ENCODE data around the gene DSC1. TPM values are rescaled to one million over a fixed set of nuclear protein-coding genes. Genes with fewer than 3 reads are reported as not detected.

DSC1 gene
- polyA plus RNA-seq, 3 donors: 2.0 to 3.0 (median 2.0) TPM

DNA sequence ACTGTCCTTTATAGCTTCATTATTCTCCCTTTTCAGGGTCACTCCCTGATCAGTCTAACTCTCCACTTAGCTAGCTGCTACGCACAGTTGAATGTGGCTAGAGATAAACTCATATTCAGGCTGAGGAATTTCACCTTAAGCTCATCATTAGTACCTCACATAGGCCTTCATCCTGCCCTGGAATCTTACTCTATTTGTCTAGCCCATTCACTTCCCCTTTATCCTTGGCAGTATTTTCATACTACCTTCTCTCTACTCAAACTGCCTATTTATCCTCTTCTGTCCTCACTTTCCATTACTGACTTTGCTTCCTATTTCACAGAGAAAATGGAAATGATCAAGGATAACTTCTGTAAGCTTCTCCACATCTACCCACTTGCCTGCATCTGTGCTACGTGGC, 49.9 kb downstream of the DSC1 start:
- no peak for DNase-seq (ENCODE audit: low read depth in 3 of 3, low spot score in 2 of 3)

DNA sequence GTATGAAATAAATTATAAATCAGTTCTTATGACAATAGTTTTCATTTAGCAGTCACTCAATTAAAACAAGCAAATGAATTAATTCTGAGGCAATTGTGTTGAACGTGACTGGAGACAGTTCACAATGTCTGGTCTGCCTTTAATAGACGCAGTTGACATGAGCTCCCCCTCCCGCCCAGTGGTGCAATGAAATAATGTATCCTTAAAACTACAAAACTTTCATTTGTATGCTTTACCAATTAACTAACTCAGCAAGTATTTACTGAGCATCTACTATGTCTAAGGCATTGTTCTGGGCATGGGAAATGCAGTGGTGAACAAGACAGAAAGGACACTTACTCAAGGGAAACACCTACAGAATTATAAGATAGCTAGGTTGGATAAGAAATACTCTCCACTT, 56.9 kb downstream of the DSC1 start:
- DNase-seq (ENCODE audit: low read depth in 3 of 3, low spot score in 2 of 3): no peak

DNA sequence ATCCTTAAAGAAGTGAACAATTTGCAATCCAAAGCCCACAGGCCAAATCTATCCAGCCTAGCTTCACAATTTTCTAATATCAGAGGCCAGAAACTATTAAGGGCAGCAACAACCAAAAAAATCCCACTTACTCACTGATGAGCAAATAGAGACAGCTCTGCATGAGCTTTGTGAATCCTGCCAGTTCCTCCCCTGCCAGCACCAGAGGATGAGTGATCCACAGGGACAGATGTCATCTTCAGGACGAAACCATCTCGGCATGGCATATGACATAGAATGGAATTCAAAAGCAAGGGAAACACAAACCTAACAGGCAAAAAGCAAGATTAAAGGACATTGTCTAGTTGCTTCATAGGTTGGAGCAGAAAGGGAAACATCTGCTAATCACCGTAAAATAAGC, 58.2 kb downstream of the DSC1 start:
- DNase-seq (ENCODE audit: low read depth in 3 of 3, low spot score in 2 of 3): no peak

DNA sequence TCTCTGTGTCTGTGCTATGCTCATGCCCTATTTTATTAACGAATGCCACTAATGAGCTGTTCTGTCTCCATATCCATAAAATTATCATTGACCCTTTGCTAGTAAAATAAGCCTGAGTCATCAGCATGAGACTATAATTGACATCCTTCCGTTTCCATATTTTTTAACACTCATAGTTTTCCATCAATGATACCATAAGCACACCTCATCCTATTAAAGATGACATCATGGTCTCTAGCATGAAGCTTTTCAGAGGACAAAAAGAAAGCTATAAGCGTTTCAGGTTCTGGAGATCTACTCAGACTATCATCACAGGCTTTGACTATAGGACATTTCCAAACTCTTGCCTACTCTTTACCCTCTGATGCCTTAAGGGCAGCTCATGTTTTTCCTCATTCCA, 59.2 kb downstream of the DSC1 start:
- DNase-seq (ENCODE audit: low read depth in 3 of 3, low spot score in 2 of 3): no peak

DNA sequence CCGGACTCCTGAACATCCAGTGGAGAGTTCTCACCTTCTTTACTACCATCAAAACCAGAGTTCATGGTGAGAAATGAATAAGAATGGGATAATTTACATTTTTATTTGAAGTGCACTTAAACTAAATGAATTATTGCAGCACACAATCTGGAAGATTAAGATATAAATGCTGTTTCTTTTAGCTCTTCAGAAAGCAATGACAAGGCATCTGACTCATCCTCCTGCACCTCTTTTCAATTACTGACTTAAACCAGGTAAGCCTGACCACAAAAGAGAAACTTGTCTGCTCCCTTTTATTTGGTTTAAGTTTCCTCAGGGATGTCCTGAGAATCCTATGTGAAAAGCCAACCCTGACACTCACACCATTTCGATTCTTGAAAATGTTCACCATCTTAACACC, 59.7 kb downstream of the DSC1 start:
- DNase-seq (ENCODE audit: low read depth in 3 of 3, low spot score in 2 of 3): no peak

DNA sequence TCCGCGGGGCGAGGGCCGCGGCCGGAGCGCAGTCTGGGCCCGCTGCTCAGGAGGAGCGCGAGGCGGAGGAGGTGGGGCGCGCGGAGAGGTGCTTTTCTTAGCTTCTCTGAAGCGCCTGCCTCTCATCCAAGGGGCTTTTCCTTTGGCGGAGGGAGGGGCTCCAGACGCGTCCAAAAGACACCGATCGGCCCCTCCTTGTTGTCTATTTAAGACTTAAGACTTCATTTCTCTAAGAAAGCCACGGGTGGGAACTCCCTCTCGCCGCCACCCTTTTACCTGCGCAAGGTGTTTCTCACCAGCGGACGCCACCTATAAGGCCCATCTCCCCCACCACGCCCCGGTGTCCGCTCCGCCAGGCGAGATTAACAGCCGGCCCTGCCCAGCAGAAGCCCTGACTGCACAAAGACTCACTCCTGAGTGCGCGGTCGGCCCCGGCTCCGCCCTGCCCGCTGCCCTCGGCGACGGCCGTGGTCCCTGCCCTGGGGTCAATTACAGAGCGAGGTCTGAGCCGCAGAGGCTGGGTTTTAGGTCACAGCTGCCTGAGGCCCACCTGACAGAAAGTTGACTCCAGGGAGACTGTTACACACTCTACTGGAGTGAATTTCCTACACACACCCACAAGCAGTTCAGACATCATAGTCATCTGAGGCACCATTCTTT, 60.5 kb downstream of the DSC1 start, which contains the start of gene DSC2:
TSS of gene DSC2 (minus strand) at position 397 of the 660 bp plus-strand sequence. CDS start 450 bp downstream, outside the sequence.
- peak in 2 of 3 donors; percentile 18 to 29 for DNase-seq (ENCODE audit: low read depth in 3 of 3, low spot score in 2 of 3)

DNA sequence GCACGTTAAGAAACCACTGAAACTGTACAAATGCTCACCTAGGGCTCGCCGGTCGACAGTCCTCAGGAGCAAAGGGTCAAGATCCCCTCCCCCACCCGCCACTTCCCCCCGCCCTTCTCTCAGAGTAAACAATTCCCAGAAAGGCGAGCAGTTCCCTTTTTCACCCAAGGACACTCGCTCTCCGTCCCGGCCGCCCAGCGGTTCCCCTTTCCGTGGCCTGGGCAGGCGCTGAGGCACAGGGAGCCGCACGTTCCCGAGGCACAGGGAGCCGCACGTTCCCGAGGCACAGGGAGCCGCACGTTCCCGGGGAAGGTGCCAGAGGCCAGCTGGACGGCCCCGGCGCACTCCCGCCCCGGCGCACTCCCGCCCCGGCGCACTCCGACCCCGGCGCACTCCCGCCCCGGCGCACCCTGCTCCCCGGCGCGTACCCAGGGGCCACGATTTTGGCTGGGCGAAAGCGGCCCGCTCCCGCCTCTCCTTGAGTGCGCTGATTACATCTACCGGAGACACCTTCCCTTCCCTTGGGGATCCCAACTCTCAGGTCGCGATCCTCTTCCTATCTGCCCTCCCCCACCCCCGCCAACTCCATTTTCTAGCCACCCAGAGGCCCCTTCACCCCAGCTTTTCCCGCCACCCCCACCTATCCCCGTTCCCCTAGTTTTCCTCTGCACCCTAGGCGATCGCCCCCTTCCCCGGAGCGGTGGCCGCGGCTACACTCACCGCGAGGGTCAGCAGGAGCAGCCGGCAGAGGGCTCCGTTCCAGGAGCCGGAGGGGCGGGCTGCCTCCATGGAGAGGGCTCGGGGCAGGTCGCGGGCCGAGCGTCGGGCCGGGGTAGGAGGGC, 61.3 kb downstream of the DSC1 start:
- DNase-seq (ENCODE audit: low read depth in 3 of 3, low spot score in 2 of 3): peak in 2 of 3 donors; percentile 17 to 29

DNA sequence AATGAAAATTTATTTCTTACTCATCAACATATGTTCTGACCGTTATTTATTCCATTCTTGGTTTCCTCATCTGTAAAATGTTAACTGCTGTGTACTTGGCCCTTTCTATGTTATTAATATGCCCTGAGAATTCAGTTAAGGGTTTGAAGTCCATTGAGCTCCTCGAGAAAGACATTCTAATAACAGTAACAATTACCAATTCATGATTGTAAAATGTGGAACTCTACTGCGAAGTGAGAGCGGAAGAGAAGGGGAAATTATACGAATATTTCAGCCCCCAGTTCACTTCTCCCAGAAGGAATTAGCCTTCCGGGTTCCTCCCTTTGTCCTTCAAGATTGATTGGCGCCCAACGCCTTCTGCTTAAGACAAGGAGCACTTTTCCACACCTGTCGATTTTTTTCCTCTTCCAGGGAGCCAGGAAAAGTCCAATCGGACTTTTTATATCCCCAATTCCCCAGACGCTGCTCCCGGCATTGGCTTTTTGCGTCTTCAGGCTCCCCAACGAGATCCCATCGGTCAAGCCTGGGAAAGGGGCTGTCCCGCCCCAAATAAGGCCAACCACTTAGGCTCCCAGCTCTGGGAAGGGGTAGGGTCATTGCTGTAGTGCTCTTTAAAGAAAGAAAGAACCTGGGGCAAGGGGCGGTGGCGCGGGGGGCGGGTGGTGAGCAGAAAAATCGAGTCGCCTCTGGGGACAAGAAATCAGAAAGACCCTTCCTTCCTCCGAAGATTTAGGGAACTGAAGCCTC, 62.0 kb downstream of the DSC1 start:
- DNase-seq (ENCODE audit: low read depth in 3 of 3, low spot score in 2 of 3): peak in 2 of 3 donors; percentile 8 to 15

DNA sequence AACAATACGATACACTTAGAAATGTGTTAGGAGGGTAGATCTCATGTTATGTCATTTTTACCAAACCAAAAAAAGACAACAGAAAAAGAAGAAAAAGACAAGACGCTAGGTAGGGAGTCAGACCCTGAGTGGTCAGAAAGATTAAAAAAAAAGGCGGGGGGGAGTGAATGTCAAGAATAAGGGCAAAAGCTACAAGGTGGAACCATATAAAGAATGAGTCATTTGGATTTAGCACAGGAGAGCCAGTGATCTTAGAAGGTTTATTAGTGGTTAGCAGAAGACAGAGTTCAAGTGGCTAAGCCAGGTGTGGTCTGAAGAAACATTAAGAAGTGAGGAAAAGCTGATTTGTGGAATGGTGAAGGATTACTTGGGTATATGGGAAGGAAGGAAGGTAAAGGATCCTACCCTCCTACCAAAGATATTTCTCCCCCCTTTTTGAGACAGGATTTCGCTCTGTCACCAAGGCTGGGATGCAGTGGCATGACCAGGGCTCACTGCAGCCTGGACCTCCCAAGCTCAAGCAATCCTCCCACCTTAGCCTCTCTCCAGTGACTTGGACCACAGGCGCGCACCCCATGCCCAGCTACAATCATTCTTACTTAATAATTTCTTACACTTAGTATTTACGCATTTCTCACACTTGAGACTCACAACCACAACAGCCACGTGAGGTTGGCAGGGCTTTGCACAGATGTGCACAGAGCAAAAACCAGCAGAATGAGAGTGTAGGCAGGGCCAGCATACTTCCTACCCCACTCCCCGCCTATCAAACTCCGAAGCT, 63.0 kb downstream of the DSC1 start:
- no peak for DNase-seq (ENCODE audit: low read depth in 3 of 3, low spot score in 2 of 3)

DNA sequence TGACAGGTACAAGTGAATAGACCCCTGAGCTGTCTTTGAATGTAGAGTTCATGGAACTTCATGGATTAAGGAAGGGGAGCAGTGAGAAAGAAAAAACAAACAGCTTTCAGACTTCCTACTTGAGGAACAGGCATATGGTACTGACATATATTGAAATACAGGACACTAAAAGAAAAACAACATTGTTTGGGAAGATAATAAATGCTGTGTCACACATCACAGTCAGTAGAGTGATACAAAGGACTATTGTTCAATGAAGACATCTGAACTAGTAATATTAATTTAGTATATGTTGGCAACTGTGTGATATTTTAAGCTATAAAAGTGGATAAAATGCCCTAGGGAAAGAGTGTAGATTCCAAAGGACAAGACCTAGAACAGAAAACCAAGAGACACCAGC, 63.8 kb downstream of the DSC1 start:
- DNase-seq (ENCODE audit: low read depth in 3 of 3, low spot score in 2 of 3): no peak

DNA sequence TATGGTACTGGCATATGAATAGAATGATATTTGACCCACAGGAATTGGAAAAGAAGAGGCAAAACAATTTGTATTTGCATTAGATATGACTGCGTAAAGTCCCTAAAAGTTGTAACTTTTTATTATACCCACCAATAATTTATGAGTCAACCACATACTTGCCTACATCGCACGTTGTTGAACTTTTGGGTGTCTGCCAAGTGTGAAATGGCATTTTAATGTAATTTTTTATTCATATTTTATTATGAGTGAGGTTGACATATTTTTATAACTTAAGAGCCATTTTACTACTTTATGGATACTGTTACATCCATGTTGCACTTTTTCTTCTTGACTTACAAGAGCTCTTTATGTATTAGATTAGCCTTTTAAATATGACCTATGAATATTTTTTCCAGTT, 65.0 kb downstream of the DSC1 start:
- DNase-seq (ENCODE audit: low read depth in 3 of 3, low spot score in 2 of 3): no peak

DNA sequence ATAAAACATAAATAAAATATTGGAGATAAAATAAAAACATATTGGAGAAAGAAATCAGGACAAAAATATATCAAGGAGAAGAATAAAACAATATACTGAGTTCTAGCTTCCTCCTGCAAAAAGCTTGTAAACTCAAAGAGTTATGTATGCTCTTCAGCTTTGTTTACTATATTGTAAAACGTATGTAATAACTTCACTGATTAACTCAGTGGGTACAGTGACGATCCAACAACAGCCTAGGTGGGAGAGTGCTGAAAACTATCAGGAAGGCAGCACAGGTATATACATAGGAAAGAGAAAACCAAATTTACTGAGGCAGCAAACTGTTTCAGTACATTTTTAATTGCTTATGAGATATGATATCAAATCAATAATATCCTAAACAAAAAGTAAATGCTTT, 68.8 kb downstream of the DSC1 start:
- no peak for DNase-seq (ENCODE audit: low read depth in 3 of 3, low spot score in 2 of 3)

DNA sequence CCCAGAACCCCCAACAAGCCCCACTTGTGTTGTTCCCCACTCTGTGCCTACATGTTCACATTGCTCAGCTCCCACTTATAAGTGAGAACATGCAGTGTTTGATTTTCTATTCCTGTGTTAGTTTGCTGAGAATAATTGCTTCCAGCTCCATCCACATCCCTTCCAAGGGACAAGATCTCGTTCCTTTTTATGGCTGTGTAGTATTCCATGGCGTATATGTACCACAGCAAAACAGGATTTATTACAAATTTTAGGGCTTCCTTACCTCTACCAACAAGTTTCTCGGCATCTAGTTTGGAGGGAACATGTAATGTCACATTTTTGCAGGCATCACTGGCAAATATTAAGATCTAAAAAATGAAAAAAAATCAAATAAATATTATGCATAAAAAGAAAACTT, 69.4 kb downstream of the DSC1 start:
- DNase-seq (ENCODE audit: low read depth in 3 of 3, low spot score in 2 of 3): no peak

DNA sequence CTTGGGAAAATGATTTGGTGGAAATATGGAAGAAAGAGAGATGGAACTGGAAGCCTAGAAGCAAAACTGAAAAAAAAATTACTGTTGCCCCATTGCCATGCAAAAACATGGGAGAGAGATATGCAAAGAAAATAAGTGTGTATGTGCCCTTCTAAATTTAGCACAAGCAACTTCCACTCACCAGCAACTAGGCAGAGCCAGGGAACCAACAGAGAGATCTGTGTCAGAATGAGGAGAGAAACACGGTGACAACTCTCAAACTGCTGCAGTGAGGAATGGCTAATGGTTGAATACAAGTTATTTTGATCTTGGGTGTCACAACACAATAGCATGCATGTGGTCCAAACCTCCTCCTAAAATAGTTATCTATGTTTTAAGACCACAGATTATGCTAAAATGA, 71.3 kb downstream of the DSC1 start:
- no peak for DNase-seq (ENCODE audit: low read depth in 3 of 3, low spot score in 2 of 3)

DNA sequence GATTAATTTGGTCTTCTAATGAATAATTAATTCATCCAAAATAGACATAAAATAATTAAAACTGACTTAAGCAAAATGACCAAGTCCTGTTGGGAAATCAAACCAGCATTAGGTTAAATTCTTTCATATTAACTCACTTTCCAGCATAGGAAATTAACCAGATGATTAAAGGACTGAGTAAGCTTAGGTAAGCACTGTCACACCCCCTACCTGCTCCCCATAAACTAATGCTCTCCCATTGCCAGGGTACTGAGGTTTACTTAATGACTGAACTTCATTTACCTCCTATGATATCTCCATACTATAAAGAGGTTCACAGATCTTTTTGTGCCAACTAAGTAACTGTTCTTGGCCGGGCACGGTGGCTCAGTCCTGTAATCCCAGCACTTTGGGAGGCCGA, 74.1 kb downstream of the DSC1 start:
- no peak for DNase-seq (ENCODE audit: low read depth in 3 of 3, low spot score in 2 of 3)

DNA sequence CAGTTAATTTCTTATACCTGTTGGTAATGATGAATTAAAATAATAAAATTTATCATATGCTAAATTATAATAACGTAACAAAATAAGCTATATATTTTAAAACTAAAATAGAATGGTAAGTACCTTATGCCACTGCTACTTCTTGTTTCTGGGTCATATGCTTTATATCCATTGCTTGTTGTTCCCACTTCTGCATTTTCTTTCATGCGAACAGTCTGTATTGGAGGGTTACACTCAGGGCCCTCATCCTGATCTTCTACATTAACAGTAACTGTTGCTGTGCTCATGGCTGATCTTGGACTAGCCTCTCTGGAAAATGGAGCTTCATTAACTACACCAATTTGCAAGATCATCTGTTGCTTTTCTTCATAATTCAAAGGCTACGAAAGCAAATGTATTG, 82.7 kb downstream of the DSC1 start:
- no peak for DNase-seq (ENCODE audit: low read depth in 3 of 3, low spot score in 2 of 3)

Other genes with a start within 250 kb of the DSC1 start
- 1 to 10 TPM; 1.7 to 4.4 (median 2.3) TPM for gene DSC3, start 120.1 kb downstream of the DSC1 start, polyA plus RNA-seq (ENCODE audit: insufficient read length in 3 of 3)
- 10 to 100 TPM; 47.2 to 51.2 (median 47.6) TPM for gene DSC2, start 60.4 kb downstream of the DSC1 start, polyA plus RNA-seq (ENCODE audit: insufficient read length in 3 of 3)
- under 1 TPM; 0.06 to 0.11 (median 0.07) TPM for gene DSG1, start 155.3 kb upstream of the DSC1 start, polyA plus RNA-seq (ENCODE audit: insufficient read length in 3 of 3)
- gene DSG4, start 213.9 kb upstream of the DSC1 start, polyA plus RNA-seq (ENCODE audit: insufficient read length in 3 of 3): under 1 TPM in 2 of 3 donors, not detected in 1; 0.03 TPM